HCEC 1CT (cell line): ENCODE results near the gene HLCS.
"Not testable (repeated sequence)": the region's sequence is repeated elsewhere in the genome, so short reads cannot be mapped to it uniquely, and the experiment has no call there.

Experiments
- DNase-seq: peaks from one replicate; pipeline ENCODE4 v3.0.0-alpha.2; 2017

HLCS gene

DNA sequence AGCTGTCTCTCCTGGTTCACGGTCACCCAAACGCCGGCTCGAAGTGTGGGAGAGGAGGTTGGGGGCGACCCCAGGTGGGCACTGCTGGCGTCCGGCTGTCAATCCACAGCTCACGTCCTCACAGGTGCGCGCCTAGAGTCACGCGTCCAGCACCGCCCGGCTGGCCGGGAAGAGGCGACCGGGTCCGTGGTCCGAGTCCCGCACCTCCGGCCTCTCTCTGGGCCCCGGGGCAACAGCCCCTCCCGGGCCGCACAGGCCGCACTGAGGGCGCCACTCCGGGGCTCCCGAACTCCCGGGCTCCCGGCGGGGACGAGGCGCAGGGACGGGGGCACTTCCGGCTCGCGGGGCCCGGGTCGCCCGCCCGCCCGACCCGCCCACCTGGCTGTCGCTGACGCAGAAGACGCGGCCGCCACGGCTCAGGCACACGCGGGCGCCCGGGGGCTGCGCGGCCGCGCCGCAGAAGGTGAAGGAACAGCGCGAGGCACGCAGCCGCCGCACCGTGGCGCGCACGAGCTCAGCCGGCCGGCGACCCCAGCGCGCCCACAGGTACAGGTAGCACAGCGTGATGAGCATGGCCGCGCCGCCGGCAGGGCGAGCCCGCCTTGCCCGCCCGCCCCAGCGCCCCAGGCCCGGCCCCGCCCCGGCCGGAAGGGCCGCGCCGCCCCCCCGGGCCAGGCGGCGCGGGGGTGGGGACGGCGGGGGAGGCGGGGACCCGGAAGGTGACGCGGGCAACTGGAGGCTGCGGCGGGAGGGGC, at the start of gene HLCS:
Gene HLCS (minus strand): TSS at position 604 of the 755 bp plus-strand sequence. CDS start 31 bp downstream, at position 573.
- peak; percentile 49 for DNase-seq

DNA sequence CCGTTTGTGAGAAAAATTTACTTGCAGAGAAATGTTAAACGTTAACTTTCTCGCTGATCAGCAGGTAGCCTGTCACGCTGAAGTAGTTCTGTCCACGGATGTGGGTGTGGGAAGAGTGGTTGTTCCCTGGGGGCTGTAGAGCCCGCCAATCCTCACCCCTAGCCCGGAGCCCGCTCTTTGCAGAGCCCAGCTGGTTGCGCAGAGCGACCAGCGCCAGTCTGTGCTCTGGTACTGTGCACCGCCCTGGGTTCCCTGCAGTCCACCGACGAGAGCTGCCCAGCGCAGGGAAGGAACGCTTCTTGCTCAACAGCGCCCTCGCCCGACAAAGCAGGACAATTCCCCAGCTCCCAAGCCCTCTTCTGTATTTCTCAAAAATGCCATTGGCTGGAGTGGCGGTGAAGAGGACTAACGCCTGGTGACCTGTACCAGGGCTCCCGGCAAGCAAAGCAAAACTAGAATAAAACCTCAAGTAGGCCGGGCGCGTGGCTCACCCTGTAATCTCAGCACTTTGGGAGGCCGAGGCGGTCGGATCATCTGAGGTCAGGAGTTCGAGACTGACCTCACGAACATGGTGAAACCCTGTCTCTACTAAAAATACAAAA, 43.4 kb upstream of the HLCS start:
- peak; percentile 65 for DNase-seq

- no peak for DNase-seq
These were observed 42.3 kb upstream of the HLCS start for GRCh38 chr21:37008724-37009123.

DNA sequence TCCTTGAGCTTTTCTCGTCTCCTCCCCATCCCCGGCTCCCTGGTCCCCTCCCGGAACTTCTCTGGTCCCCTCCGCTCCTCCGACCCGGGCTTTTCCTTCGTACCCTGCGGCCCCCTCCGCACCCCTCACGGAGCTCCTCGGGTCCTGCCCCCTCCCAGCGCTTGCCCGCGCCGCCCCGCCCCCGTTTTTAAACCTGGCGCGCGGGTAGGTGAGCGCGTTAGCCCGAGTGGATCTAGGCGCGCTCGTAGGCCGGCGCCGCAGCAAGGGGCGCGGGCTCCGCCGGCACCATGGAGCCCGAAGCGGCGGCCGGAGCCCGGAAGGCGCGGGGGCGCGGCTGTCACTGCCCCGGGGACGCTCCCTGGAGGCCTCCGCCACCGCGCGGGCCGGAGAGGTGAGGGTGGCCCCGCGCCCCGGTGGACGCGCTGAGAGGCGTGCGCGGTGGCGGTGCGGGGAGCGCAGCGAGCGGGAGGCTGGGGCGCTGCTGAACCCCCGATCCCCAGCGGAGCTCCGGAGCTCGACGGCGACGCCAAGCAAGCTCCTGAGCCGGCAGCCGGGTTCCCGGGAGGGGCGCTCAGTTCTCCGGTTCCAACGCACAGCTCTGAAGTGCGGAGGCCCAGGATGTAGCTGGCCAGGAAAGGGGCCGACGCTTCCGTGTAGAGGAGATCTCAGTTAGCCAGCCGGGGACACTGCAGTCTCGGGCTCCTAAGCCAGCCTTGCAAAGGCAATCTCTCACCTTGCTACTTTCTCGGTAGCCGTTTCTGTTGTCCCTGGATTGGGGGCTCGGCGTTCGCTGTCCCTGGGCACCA, 40.2 kb upstream of the HLCS start, which contains the start of gene RIPPLY3:
Gene RIPPLY3 (plus strand): TSS at position 217 of the 806 bp plus-strand sequence. CDS start 71 bp downstream, at position 288.
- peak; percentile 7 for DNase-seq

DNA sequence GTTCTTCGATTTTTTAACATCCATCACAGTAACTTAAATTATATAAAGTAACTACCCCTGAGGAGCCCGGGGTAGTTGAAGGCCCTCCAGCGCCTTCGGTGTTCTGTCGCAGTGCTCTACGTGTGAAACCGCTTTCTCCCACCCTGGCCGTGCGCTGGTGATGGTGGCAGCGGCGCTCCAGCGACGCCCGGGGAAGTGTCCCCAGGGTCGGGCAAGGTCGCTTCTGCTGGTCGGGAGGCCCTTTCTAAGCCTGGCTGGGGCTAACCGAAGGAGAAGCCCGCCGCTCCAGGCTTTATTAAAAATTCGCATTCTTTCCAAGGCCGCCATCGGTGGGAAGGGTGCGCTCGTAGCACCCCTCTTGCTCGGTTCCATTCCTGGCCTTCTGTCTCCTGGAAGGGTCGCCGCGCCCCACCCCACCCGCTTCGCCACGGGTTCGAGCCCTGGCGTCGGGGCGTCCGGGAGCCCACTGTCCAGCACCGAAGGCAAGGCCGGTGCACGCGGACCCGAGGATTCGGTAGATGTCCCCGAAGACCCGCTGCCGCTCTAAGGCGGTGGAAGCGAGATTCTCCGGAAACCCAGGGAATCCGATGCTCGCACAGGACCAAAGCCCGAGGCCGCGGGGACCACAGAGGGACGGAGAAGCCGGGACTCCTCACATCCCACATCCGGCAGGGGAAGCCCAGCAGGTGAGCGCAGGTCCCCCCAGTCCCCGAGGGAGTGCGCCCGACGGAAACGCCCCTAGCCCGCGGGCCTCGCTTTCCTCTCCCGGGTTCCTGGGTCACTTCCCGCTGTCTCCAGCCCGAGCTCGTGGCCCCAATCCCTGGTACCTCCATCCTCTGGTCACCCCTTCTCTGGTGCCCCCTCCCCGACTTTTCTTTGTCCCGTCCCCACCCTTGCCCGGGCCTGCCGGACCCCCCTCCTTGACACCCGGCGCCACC, 39.3 kb upstream of the HLCS start:
- no peak for DNase-seq

DNA sequence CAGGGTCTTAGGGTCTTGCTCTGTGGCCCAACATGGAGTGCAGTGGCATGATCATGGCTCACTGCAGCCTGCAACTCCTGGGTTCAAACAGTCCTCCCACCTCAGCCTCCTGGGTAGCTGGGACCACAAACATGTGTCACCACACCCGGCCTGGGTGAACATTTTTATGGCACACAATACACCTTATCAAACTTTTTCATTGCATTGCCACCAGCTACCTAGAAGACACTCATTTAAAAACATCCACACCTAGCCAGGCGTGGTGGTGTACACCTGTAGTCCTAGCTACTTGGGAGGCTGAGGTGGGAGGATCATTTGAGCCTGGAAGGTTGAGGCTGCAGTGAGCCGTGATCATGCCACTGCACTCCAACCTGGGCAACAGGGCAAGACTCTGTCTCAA, 37.4 kb upstream of the HLCS start:
- not testable (repeated sequence) for DNase-seq

DNA sequence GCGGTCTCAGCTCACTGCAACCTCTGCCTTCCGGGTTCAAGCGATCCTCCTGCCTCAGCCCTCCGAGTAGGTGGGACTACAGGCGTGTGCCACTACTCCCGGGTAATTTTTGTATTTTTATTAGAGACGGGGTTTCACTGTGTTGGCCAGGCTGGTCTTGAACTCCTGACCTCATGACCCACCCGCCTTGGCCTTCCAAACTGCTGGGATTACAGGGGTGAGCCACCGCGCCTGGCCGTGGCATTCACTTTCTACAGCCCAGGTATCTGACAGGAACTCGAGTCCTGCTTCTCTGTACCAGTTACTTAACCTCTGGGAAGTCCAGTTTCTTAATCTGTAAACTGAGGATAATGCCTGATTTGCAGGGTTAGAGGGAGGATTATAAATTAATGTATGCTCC, 36.4 kb upstream of the HLCS start:
- not testable (repeated sequence) for DNase-seq

GRCh38 chr21:37001441-37001840, 35.0 kb upstream of the HLCS start:
- DNase-seq: no peak

DNA sequence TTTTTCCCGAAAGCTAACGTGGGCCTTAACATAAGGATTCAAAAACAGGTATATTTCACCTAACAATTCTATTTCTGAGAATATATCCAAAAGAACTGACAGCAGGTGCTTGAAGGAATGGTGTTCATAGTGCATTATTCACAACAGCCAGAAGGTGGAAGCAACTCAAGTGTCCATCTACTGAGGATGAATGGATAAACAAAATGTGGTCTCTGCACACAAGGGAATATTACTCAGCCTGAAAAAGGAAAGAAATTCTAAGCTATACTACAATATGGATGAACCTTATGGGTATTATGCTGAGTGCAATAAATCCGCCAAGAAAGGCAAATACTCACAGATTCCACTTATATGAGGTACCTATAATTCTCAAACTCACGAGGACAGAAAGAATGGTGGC, 33.9 kb upstream of the HLCS start:
- no peak for DNase-seq

GRCh38 chr21:36999131-36999898, 32.8 kb upstream of the HLCS start:
- no peak for DNase-seq

- not testable (repeated sequence) for DNase-seq
These were observed 28.8 kb upstream of the HLCS start for GRCh38 chr21:36995285-36995684.

GRCh38 chr21:36994501-36995158, 28.2 kb upstream of the HLCS start:
- DNase-seq: no peak

GRCh38 chr21:36992671-36993070, 26.2 kb upstream of the HLCS start:
- no peak for DNase-seq

DNA sequence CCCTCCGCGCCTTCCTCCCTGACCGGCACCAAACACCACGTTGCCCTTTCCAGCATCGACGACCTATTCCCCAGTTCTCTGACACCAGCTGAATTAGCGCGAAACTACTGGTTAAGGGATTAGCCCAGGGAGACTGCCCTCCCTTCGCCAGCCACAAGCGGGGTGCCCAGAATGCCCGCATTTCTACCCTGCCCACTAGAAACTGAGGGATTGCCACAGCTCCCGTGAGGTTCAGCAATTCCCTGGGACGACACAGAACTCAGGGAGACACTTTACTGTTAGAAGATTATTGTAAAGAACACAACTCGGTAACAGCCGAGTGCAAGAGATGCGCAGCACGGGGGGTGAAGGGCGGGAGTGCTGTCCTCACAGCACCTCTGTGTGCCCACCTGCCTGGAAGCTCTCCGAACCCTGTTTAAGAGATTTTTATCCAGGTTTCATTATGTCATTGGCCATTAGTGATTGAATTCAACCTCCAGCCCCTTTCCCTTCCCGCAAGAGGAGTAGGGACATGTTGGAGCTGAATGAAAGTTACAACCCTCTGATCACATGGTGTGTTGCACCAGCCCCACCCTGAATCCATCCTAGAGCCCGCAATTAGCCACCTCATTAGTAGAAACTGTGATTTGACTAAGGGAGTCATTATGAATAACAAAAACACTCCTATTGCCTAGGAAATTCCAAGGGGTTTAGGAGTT, 24.2 kb upstream of the HLCS start:
- DNase-seq: no peak

- peak; percentile 90 for DNase-seq
These were observed 23.4 kb upstream of the HLCS start for GRCh38 chr21:36989699-36990507.

GRCh38 chr21:36989199-36989698, 22.8 kb upstream of the HLCS start:
- DNase-seq: not testable (repeated sequence)

GRCh38 chr21:36988536-36988935, 22.1 kb upstream of the HLCS start:
- no peak for DNase-seq

DNA sequence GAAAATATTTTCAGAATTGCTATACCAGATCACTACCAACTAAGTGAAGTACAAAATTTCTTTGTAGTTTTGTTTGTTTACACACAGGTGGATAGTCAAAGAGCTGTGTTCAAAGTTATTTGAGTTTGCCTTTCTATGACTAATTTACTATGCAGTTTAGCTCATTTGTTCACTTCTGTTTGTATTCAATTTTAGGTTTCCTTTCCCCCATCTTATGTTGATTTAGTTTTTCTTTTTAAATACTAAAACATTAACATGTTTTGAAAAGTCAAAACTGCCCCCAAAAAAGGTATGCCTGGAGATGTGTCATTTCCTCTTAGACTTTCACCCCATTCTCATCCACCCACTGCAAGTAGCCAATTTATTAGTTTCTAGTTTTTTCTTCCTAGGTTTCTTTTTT, 21.4 kb upstream of the HLCS start:
- no peak for DNase-seq
